Ishikawa (cell line): Measurements from ENCODE around the gene UPP1.

Experiments
- EGR1 ChIP-seq: IDR thresholded peaks from 2 replicates; pipeline ENCODE4 v1.6.1; 2012
- FOXM1 ChIP-seq: IDR thresholded peaks from 2 replicates; pipeline ENCODE4 v1.6.1; 2012; ENCODE audit warnings: low read depth, borderline replicate concordance
- MAX ChIP-seq: IDR thresholded peaks from 2 replicates; pipeline ENCODE4 v1.6.1; 2012
- NFIC ChIP-seq: IDR thresholded peaks from 2 replicates; pipeline ENCODE4 v1.6.1; 2012
- RAD21 ChIP-seq: IDR thresholded peaks from 2 replicates; pipeline ENCODE4 v1.6.1; 2012; ENCODE audit warnings: low read depth
- REST ChIP-seq: IDR thresholded peaks from 2 replicates; pipeline ENCODE4 v1.6.1; 2012; ENCODE audit warnings: low read depth, mild to moderate bottlenecking
- USF1 ChIP-seq: IDR thresholded peaks from 2 replicates; pipeline ENCODE4 v1.6.1; 2012
- YY1 ChIP-seq: IDR thresholded peaks from 2 replicates; pipeline ENCODE4 v1.6.1; 2012; ENCODE audit warnings: low read depth
- ZBTB7A ChIP-seq: IDR thresholded peaks from 2 replicates; pipeline ENCODE4 v1.6.1; 2012; ENCODE audit warnings: low read depth

- no peak for TF ChIP-seq YY1
- TF ChIP-seq MAX: no peak
- no peak for TF ChIP-seq RAD21
- TF ChIP-seq NFIC: no peak
- TF ChIP-seq REST: no peak
- no peak for TF ChIP-seq ZBTB7A
- TF ChIP-seq EGR1: no peak
- TF ChIP-seq USF1: no peak
- no peak for TF ChIP-seq FOXM1
These were observed 47.5 kb upstream of the UPP1 start for GRCh38 chr7:48041653-48041970.
